Measurements from ENCODE around the gene SETD3. TPM values are rescaled to one million over a fixed set of nuclear protein-coding genes. Genes with fewer than 3 reads are reported as not detected.

SETD3 gene
- total RNA-seq, 1 experiment from 2014 or later, result 36.6 TPM

DNA sequence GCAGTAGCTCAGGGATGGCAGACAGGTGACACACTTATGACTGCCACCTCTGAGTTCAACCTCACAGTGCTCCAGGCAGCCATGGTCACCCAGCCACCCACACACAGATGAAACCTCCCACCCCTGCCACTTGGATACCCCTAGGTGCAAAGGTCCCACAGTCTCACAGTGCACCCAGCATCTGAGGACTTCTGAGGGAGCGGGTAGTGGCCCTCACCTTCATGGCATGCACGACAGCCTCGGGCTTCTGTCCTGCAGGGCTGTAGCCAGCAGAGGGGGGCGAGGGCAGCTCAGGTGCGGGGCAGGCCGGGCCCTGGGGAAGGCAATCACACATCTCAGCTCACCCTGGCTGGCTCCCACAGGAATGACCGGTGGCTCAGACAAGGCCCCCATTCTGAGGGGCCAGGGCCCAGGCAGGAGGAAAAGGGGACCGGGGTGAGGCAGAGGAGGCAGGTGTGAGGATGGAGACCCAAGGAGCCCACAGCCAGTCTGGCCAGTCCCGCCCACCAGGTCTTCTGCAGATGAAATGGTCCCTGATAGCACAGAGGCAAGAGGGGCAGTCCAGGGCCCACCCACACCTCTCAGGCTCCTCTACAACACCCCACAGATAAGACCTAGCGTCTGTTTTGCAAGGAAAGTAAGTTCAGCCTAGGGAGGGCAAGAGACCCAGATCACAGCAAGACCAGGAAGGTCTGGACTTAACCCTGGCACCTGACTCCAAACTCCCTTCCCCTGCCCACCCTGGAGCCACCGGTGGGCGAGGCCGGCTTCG lies 36.4 kb upstream of the SETD3 start:
- no peak for DNase-seq (ENCODE audit: low read depth)

DNA sequence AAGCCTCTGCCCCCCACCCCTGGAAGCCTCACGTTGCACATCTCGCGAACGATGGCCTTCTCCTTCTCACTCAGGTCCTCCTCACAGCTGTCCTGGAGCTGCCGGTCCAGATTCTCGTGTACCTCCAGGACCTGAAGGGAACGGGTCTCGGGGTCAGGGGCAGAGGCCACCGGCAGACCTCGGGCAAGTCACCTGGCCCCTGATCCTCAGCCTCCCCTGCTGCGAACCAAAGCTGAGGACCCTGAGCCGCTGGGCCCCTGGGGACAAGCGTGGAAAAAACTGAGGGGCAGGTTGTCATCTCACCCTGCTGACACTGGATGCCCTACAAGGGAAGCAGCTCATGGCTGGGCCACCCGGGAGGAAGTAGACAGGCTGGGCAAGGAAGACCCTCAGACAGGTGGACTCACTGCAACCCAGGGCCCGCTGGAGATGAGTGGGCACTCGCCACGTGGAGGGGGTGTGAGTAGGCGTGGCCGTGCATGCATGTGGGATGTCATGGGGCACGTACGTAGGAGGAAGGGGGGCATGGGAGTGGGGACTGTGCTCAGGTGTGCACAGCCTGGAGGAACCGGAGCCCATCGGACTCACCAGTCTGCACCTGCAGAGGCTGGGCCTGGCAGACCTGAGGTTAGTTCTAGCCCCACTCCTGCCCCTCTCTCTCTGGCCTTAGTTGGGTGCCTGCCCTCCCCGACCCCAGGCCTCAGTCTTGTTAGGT lies 35.7 kb upstream of the SETD3 start:
- DNase-seq (ENCODE audit: low read depth), result no peak

- DNase-seq (ENCODE audit: low read depth), result no peak
Measured at GRCh38 chr14:99515301-99516155, 34.9 kb upstream of the SETD3 start.

DNA sequence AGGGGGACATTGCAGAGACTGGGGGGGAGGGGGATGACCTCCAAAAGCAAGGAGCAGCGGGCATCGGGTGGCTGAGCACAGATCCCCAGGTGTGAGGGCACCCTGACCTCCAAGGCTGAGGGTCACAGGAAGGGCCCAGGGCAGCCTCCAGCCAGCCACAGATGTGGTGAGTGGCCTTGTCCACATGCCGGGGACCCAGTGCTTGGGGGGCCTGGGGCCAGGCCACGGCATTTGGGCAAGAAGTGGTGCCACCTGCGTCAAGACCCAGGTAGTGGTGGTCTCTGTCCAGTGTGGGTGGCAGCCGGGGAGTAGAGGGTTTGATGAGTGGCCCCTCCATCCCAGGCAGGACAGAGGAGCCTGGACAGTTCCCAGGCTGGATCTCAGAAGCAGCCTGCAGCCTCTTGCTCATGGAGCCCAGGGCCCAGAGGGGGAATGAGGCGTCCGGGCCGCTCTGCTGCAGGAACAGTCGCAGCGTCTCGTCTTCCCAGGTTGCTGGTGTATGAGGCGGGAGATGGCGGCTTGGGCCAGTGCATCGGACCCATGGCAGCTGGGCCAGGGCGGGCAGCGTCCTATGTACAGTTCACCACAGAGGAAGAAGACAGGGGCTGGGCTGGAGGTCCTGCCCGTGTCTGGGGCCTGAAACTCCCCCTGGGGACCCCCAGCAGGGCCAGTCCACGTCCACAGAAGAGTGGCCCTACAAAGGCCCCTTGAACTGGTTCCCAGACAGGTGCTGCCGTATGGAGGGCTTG lies 34.1 kb upstream of the SETD3 start:
- no peak for DNase-seq (ENCODE audit: low read depth)

DNA sequence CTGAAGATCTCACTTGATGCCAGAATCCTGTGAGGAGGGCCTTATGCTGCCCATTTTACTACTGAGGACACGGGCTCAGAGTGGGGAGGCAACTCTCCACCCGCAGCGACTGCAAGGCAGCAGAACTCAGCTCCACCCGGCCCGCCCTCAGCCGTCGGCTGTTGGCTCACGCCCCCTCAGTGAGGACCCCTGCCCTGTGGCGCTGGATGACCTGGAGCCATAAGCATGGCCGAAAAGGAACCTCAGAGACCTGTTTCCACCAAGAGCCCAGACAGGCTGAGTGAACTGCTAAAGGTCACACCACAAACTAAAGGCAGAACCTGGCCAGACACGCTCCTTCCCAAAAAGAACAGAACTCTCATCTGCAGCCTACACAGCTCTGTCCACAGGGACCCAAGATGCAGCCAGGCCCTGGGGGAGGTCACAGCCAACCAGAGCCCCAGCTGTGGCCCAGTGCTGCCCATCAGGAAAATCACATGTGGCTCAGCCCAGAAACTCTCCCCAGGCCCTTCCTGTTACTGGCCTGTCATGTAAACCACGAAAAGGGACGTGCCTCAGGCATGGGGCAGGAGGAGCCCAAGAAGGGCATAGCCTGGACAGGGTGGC lies 33.4 kb upstream of the SETD3 start:
- DNase-seq (ENCODE audit: low read depth), result no peak

- no peak for DNase-seq (ENCODE audit: low read depth)
Measured at GRCh38 chr14:99513183-99513694, 32.6 kb upstream of the SETD3 start.

DNA sequence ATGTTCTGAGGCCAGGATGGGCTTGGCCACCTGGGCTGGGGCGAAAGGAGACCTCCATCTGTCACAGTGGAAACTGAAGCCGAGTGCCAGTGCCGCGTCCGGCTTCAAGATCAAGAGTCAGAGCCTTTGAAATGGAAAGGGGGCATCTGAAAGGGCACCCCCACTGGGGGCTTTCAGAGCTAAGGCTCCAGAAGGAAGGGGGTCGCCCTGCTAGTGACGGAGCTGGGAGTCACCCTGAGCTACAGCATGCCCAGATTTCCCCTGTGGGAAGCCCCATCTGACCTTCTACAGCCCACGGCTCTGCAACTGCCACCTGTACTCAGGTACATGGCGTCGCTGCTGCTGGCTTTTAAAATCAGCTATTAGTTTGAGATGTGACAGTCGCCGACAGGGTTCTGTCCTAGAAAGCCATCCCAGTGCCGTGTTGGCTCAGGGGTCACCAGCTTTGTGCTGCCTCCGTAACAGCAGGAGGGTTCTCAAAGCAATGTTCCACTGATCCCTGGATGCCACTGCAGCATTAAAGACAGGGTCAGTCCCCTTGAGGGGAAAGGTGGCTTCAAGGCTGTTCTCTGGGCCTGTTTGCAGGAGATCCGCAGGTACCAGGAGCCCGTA lies 32.0 kb upstream of the SETD3 start:
- DNase-seq (ENCODE audit: low read depth), result no peak

- no peak for DNase-seq (ENCODE audit: low read depth)
Measured at GRCh38 chr14:99512110-99512449, 31.4 kb upstream of the SETD3 start.

DNA sequence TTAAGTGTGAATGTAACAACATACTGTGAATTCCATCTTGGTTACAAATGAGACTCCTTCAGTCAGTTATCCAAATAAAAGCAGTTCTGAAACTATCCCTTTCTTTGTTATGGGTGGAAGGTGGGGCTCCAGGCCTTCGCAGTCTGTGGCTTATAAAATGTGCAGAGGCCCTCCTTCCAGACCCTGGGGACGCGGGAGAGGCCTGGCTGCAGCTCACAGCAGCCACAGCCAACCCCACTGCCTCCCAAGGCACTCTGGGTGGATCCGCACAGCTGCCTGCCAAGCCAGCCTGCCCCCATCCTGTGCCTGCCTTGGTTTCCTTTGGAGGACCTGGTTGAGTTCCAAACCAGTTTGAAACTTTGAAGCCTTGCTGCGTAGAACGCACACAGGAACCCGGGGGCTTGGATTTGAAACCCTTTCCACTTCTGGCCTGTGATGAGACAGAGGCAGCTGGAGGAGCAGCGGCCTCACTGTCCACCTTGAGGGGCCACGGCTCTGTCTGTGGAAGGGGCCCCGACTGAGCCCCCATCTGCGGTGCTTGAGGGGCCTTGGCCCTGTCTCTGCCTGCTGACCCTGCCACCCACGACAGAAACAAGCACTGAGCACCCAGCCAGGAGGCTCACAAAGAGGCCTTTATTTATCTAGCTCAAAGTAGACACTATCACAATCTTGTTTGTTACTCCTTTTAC lies 30.9 kb upstream of the SETD3 start:
- DNase-seq (ENCODE audit: low read depth), result no peak

- DNase-seq (ENCODE audit: low read depth), result no peak
Measured at GRCh38 chr14:99510556-99511139, 30.0 kb upstream of the SETD3 start.

DNA sequence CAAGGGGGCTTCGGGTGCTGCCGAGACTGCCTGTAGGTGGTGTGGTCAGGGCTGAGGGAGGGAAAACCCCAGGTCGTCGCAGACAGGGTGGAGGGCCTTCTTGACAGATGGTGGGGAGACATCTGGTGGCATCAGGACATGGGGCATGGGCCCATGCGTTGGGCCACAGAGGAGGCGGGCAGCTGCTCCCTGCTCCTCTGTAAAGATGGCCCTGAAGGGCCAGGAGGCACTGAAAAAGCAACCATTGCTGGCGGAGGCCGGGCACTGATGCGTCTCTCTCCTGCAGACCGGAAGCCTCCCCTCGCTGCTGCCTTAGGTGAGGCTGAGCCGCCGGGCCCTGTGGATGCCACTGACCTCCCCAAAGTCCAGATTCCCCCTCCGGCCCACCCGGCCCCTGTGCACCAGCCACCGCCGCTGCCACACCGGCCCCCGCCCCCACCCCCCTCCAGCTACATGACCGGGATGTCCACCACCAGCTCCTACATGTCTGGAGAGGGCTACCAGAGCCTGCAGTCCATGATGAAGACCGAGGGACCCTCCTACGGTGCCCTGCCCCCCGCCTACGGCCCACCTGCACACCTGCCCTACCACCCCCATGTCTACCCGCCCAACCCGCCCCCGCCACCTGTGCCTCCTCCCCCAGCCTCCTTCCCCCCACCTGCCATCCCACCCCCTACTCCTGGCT lies 29.4 kb upstream of the SETD3 start:
- no peak for DNase-seq (ENCODE audit: low read depth)

GRCh38 chr14:99508896-99509629 lies 28.4 kb upstream of the SETD3 start:
- no peak for DNase-seq (ENCODE audit: low read depth)

DNA sequence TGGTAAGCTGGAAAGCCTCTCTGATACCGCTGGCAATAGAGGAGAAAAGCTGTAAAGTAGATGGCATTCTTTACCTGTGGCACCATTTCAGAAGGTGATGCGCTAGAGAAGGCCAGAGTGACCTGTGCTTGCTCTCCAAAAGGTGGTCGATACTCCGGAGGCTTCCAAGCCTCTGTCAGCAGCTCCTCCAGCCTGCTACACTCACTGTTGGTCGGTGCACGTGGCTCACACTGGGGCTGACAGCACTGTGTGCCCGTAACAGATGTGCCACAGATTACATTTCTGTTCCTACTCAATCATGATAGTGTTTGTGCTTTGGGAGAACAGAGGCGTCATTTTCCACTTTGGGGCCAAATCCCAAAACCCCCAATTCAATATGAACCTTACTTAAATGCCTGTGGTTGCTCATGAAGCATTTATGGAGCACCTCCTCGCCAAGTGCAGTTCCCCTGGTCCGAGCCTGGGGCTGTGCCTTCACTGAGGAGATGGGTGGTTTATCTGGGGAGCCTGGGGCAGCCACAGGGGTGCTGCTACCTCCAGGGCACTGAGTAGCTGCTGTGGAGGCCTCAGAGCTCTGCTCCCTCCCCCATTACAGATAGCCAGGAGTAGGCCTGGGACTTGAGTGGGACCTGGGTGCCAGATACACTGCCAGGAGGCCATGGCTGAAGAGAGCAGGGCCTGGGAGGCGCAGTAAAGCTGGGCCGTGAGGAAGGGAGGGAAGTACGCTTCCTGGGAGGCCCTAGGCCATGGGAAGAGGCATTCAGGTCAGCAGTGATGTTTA lies 27.4 kb upstream of the SETD3 start:
- DNase-seq (ENCODE audit: low read depth), result no peak

- DNase-seq (ENCODE audit: low read depth), result no peak
Measured at GRCh38 chr14:99506276-99506675, 25.6 kb upstream of the SETD3 start.

GRCh38 chr14:99505089-99505488 lies 24.4 kb upstream of the SETD3 start:
- DNase-seq (ENCODE audit: low read depth), result no peak

DNA sequence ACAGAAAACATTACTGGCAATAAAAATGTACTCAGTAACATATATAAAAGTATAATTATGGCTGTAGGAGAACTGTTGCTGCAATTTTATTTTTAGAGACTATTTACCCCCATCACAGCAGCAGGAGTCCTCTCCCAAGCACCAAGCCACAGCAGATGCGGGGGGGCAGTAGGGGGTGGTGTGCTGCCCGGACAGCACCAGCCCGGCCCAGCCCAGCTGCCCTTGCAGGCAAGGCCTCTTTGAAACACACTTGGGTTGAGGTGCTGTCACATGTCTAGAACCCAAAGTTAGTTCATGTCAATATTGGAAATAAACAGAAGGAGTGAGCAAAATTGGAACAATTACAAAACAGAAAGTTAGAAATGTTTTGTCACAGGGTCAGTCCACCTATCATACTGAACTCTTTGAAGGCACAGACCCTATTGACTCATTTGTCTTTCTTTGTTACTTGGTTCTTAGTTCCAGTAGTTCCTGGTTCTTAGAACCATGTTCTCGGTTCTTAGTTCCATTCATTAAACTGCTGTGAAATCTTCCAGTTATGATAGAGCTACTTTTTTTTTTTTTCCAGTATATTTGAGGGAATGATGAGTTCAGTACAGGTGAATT lies 23.3 kb upstream of the SETD3 start:
- no peak for DNase-seq (ENCODE audit: low read depth)

- no peak for DNase-seq (ENCODE audit: low read depth)
Measured at GRCh38 chr14:99502989-99503421, 22.3 kb upstream of the SETD3 start.

Measured in HT1080 (cell line).